ENCODE results near the gene SAMHD1.
"Not testable (repeated sequence)": the region's sequence is repeated elsewhere in the genome, so short reads cannot be mapped to it uniquely, and the experiment has no call there.

The SAMHD1 gene

GRCh38 chr20:36876473-36876833, 75.1 kb downstream of the SAMHD1 start:
- Histone ChIP-seq H3K36me3 (ENCODE audit: low read length) (no peaks in the 10 kb centered on the region), H3F3A (ENCODE audit: insufficient read depth) (no peaks in the 10 kb centered on the region), H3K9ac (ENCODE audit: low read length) (no peak overlapping the region), H3K4me3 (ENCODE audit: insufficient read depth, low read length, poor library complexity, severe bottlenecking) (no peak overlapping the region), H3K79me2 (ENCODE audit: insufficient read depth, low read length) (no peaks in the 10 kb centered on the region), H4K20me1 (ENCODE audit: low read depth, low read length) (no peaks in the 10 kb centered on the region), H2AFZ (ENCODE audit: low read depth, low read length, severe bottlenecking) (no peak overlapping the region), H3K9me2 (replicated peaks; ENCODE audit: insufficient read depth, low read length) (no peaks in the 10 kb centered on the region), H3K27me3 (ENCODE audit: low read length) (no peaks in the 10 kb centered on the region), H3K27ac (ENCODE audit: low read depth, low read length) (no peak overlapping the region), H3K9me3 (ENCODE audit: insufficient read depth, low read length) (no peaks in the 10 kb centered on the region), H3K4me2 (ENCODE audit: low read depth, low read length, poor library complexity, severe bottlenecking) (no peak overlapping the region)
- TF ChIP-seq CTCF (IDR thresholded peaks at IDR 0.05; ENCODE audit: insufficient read depth, low read length, poor library complexity, severe bottlenecking) (no peak), EZH2phosphoT487 (conservative IDR thresholded peaks at IDR 0.05; ENCODE audit: low read length) (no peak)

GRCh38 chr20:36875702-36876472, 75.6 kb downstream of the SAMHD1 start, which contains the start of gene TLDC2:
TSS of gene TLDC2 (plus strand) at chr20:36876138. CDS start at chr20:36876175, 37 bp downstream.
- Histone ChIP-seq H3K9me2 (replicated peaks; ENCODE audit: insufficient read depth, low read length) (no peaks in the 10 kb centered on the region), H3K36me3 (ENCODE audit: low read length) (no peaks in the 10 kb centered on the region), H3K9me3 (ENCODE audit: insufficient read depth, low read length) (no peaks in the 10 kb centered on the region), H3K4me3 (ENCODE audit: insufficient read depth, low read length, poor library complexity, severe bottlenecking) (no peak within 1 kb of the TSS), H3K27ac (ENCODE audit: low read depth, low read length) (no peak within 1 kb of the TSS), H3K9ac (ENCODE audit: low read length) (no peak within 1 kb of the TSS), H3K79me2 (ENCODE audit: insufficient read depth, low read length) (no peaks in the 10 kb centered on the region), H3K27me3 (ENCODE audit: low read length) (no peaks in the 10 kb centered on the region), H3K4me2 (ENCODE audit: low read depth, low read length, poor library complexity, severe bottlenecking) (no peak within 1 kb of the TSS), H2AFZ (ENCODE audit: low read depth, low read length, severe bottlenecking) (no peak within 1 kb of the TSS), H3F3A (ENCODE audit: insufficient read depth) (no peaks in the 10 kb centered on the region), H4K20me1 (ENCODE audit: low read depth, low read length) (no peaks in the 10 kb centered on the region)
- TF ChIP-seq EZH2phosphoT487 (conservative IDR thresholded peaks at IDR 0.05; ENCODE audit: low read length) = no peak

GRCh38 chr20:36875093-36875492, 76.4 kb downstream of the SAMHD1 start:
- H3K9ac ChIP-seq (ENCODE audit: low read length); H3K4me3 ChIP-seq (ENCODE audit: insufficient read depth, low read length, poor library complexity, severe bottlenecking); H3K27ac ChIP-seq (ENCODE audit: low read depth, low read length); H3K9me2 ChIP-seq (replicated peaks; ENCODE audit: insufficient read depth, low read length); H3K36me3 ChIP-seq (ENCODE audit: low read length); H3K9me3 ChIP-seq (ENCODE audit: insufficient read depth, low read length); H3K27me3 ChIP-seq (ENCODE audit: low read length); H4K20me1 ChIP-seq (ENCODE audit: low read depth, low read length); H3F3A ChIP-seq (ENCODE audit: insufficient read depth); H3K79me2 ChIP-seq (ENCODE audit: insufficient read depth, low read length); H2AFZ ChIP-seq (ENCODE audit: low read depth, low read length, severe bottlenecking); H3K4me2 ChIP-seq (ENCODE audit: low read depth, low read length, poor library complexity, severe bottlenecking): not testable (repeated sequence)

- Histone ChIP-seq H3F3A (ENCODE audit: insufficient read depth) (no peaks in the 10 kb centered on the region), H3K79me2 (ENCODE audit: insufficient read depth, low read length) (no peaks in the 10 kb centered on the region), H3K9me2 (replicated peaks; ENCODE audit: insufficient read depth, low read length) (no peaks in the 10 kb centered on the region), H3K36me3 (ENCODE audit: low read length) (no peaks in the 10 kb centered on the region), H3K4me3 (ENCODE audit: insufficient read depth, low read length, poor library complexity, severe bottlenecking) (no peak overlapping the region), H3K9ac (ENCODE audit: low read length) (no peak overlapping the region), H3K27me3 (ENCODE audit: low read length) (no peaks in the 10 kb centered on the region), H3K4me2 (ENCODE audit: low read depth, low read length, poor library complexity, severe bottlenecking) (no peak overlapping the region), H3K27ac (ENCODE audit: low read depth, low read length) (no peak overlapping the region), H3K9me3 (ENCODE audit: insufficient read depth, low read length) (no peaks in the 10 kb centered on the region), H2AFZ (ENCODE audit: low read depth, low read length, severe bottlenecking) (no peak overlapping the region), H4K20me1 (ENCODE audit: low read depth, low read length) (no peaks in the 10 kb centered on the region)
- TF ChIP-seq EZH2phosphoT487 (conservative IDR thresholded peaks at IDR 0.05; ENCODE audit: low read length) (no peak), CTCF (IDR thresholded peaks at IDR 0.05; ENCODE audit: insufficient read depth, low read length, poor library complexity, severe bottlenecking) (no peak)
Measured at GRCh38 chr20:36873498-36874189, 77.9 kb downstream of the SAMHD1 start.

Data from SU-DHL-6 (cell line).